ENCODE results near the gene DIS3L.
A peak's percentile ranks its signal among the peaks of the same experiment; 100 is the strongest.
"Not testable (repeated sequence)": the region's sequence is repeated elsewhere in the genome, so short reads cannot be mapped to it uniquely, and the experiment has no call there.

DIS3L gene
- total RNA-seq: 36.5 to 57.3 reads per million in 2 donors

DNA sequence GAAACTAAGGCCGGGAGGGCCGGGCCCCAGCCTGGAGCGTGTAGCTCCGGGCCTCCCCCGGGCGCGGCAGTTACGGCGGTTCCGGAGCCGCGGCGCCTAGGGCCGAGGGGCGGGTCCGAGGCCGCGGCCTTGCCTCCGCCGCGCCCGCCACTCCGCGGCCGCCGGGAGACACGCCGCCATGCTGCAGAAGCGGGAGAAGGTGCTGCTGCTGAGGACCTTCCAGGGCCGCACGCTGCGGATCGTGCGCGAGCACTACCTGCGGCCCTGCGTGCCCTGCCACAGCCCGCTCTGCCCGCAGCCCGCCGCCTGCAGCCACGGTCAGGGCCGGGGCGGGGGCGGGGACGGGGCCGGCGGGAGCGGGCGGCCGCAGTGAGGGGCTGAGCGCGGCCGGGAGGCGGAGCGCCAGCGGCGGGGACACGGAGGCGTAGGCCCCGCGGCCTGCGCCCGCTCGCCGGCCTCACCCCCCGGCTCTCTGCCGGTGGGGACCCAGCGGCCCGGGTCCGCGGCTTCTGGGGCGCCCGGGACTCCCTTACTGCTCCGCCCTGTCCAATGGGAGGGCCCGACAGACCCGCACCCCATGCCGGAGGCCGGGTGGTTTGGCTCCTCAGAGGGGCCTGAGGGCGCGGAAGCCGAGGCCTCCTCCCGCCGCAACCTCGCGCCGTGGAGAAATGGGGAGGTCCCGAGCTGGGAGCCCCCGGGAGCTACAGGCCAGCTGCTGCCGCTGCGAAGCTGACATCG is at the start of gene DIS3L:
TSS of gene DIS3L (plus strand) at position 150 of the 738 bp plus-strand sequence. CDS start at position 179, 29 bp downstream.
- peak; percentile 34 to 82 (median 52) for DNase-seq

DNA sequence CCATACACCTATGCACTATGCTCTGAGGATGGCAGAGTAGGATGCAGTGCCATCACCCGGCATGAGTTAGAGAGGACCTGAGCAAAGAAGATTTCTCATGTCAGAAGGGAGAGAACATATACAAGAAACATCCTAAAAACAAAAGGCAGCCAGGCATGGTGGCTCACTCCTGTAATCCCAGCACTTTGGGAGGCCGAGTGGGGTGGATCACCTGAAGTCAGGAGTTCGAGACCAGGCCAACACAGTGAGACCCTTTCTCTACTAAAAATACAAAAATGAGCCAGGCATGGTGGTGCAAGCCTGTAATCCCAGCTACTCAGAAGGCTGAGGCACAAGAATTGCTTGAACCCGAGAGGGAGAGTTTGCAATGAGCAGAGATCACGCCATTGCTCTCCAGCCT is 47.5 kb upstream of the DIS3L start:
- not testable (repeated sequence) for DNase-seq

DNA sequence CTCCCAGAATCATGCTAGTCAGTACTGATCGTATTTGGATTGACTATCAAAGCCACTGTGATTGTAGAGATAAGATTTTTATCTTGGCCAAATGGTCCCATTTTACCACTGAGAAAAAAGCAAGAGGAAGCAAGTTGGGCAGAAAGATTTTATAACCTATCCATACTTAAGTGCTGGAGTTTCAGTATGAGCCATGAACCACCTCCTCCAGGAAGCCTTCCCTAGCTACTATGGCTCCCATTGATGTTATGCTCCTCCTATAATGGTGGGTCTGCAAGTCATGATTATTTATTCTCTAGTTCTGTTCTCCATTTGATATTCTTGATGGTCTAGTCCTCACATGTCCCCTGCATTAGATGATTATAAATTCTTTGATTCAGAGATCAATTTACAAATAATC is 46.4 kb upstream of the DIS3L start:
- DNase-seq: no peak

GRCh38 chr15:66249605-66250174 is 43.7 kb upstream of the DIS3L start:
- DNase-seq: no peak

DNA sequence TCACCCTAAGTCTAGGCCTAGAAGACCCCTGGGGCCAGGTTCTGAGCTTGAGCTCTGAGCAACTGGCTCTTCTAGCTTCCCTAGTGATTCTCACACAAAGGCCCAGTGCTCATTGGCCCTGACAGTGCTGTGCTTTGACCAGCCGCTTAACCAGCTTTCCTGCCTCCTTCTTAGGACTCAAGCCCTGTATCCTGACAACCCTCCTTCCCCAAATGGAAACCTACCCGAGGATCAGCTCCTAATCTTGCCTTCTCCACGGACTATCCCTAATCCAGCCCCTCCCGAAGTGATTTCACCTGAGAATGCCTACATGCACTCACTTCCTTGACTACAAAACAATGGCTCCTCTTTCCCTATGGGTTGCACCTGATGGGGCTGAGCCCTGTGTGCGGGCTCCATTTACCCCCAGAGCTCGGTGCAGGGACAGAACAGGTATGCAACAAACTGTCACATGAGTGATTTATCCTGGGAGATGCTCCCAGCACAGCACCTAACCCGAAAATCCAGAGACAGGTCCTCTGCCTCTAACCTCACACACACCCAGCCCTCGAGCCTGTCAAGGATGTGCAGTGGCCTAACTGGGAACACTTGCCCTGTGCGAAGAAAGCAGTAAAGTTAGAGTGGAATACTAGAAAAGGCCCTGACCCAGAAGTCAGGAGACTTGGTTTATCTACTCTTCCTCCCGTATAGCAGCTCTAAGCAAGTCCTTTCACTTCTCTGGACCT is 42.1 kb upstream of the DIS3L start:
- DNase-seq: no peak

GRCh38 chr15:66251790-66252684 is 41.3 kb upstream of the DIS3L start:
- peak in 3 of 5 experiments; percentile 13 to 35 (median 24) for DNase-seq

DNA sequence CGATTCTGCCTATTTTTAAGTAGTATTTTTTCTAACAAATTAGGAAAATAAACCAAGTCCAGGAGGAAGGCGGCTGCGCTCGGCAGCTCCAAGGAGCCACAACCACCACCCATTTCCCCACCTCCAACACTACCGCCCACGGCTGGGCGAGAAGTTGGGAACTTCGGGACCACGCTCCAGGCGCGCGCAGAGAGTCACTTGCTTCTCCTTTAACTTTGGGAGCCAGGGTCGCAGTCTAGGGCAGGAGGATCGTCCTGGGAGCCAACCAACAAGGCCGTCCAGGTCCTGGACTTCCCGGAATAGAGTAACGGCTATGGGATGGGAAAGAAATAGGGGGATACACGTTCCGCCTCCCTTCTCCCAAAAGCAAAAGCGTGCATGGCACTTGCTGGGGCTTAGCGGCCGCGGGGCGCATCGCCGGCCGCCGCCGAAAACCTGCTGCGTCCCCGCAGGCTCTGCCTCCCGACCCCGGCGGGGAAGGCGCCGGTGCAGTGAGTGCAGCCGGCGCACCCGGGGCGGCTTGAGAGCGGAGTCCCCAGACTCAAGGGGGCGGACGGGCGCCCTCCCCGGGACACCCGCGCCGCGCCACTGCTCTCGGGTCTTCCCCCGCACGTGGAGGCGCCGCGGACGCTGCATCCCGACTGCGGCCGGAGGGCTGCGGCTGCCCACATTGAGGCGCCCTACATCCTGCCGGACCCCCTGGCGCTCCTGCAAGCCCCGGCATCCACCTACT is 40.5 kb upstream of the DIS3L start:
- peak in 1 of 5 experiments; percentile 34 for DNase-seq

DNA sequence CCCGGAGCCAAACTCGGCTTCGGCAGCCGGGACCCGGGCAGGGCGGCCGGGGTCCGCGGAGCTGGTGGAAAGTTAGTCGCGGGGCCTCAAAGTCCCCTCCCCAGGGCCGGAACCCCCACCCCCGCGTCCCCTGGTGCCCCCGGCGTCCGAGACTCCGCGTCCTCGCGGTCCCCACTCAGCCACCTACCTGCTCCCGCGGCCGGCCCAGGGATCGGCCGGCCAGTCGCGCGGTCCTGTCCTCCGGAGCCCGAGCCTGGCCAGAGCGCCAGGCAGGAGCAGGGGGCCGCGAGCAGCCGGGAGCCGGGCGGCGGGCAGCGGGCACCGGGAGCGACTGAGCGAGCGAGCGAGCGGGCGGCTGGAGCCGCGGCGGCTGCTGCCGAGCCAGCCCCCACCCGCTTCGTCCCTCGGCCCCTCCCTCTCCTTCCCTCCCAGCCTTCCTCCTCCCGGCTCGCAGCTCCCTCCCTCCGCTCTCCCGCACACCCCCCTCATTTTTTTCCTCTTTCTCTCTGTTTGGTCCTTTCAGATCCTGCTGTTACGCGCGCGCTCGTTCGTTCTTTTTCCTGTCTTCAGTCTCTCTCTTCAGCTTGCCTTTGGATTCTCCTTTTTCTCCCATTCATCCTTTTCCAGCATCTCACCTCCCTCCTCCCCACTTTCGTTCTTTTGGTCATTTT is 39.8 kb upstream of the DIS3L start, which contains the start of gene MEGF11:
TSS of gene MEGF11 (minus strand) at position 333 of the 671 bp plus-strand sequence. CDS start 125,347 bp downstream, outside the sequence.
- DNase-seq: no peak

DNA sequence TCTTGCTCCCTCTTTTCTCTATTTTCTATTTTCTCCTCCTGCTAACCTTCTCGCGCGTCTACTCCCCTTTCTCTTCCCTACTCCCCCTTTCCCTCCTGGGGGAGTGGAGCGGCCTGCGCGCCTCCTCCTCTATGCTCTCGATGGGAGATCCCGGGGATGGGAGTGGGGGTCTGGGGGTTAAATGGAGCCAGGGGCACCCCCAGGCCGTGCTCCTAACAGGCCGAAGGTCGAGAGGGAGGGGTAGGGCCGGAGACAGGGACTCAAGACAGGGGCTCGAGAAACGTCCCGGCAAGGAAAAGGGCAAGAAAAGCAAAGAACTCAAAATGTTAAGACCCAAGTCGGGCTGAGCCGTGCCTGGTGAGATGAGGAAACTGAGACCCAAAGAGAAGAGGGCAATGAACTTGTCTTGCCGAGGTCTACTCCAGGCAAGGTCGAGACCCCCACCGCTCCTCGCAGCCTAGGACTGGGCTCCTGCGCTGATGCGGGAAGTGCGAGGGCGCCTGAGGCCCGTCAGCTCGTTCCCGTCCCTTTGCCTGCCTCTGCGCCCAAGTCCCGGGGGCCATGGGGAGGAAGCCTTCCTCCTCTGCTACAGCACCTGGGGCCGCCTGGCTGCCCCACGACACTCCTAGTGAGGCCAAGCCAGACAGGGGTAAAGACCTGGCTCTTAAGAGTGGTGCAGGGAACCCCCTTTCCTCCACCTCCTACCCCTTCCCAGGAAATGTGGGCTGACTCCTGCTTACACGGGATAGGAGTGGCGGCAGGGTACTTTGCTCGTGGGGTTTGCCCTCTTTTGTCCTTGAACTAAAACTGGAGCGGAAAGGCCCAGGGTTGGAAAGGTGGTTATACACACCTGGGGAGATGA is 39.0 kb upstream of the DIS3L start:
- DNase-seq: no peak

- no peak for DNase-seq
Observed at GRCh38 chr15:66254951-66255676, 38.3 kb upstream of the DIS3L start.

- DNase-seq: no peak
Observed at GRCh38 chr15:66256692-66257091, 36.7 kb upstream of the DIS3L start.

DNA sequence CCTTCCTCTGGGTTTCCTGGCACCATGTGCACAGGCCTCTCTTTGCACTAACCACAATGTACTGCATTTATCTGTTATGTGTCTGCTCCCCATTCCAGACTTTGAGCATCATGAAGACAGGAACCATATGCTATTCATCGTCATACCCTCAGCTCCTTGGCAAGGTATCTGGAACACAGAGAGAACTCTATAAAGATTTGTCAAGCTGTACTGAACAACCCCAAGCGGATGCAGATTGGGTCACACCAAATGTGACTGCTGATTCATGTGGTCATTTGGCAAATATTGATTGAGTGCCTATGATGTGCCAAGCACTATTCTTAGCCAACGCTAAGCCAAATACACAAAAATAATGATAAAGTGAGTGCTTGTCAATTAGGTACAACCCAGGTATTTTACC is 32.3 kb upstream of the DIS3L start:
- no peak for DNase-seq

GRCh38 chr15:66262837-66263236 is 30.5 kb upstream of the DIS3L start:
- DNase-seq: not testable (repeated sequence)

GRCh38 chr15:66264859-66265513 is 28.4 kb upstream of the DIS3L start:
- DNase-seq: no peak

- no peak for DNase-seq
Observed at GRCh38 chr15:66269326-66270090, 23.9 kb upstream of the DIS3L start.

- DNase-seq: no peak
Observed at GRCh38 chr15:66270932-66271331, 22.4 kb upstream of the DIS3L start.

- no peak for DNase-seq
Observed at GRCh38 chr15:66275352-66275751, 18.0 kb upstream of the DIS3L start.

DNA sequence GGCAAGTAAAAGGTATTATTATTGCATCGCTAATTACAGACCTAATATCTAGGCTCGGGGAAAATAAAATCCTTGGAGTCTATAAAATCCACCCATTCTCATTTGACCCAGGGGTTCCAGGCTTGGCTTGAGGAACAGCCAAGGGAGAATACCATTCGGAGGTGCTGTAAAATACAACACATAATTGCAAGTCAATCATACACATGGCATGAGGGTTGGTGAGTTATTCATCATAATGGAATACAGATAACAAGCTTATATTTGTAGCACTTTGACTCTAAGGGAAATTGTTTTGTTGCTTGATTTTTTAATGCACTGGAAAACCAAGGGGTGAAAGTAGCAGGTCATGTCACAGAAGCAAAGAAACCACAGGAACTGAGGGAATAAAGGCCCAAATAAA is 16.8 kb upstream of the DIS3L start:
- DNase-seq: no peak
